ENCODE measurements around the gene EPS8L3. TPM values are rescaled to one million over a fixed set of nuclear protein-coding genes. Genes with fewer than 3 reads are reported as not detected.

Gene EPS8L3
- total RNA-seq, 2 donors from 2014 or later, result 4.2 TPM; not detected in 1

GRCh38 chr1:109740615-109741373, 22.9 kb downstream of the EPS8L3 start, which contains the start of gene GSTM3:
TSS of gene GSTM3 (minus strand) at chr1:109741038. CDS start at chr1:109740287, 751 bp downstream.
- Histone ChIP-seq H3K9me3 (no peaks in the 10 kb centered on the region), H3K27me3 (no peaks in the 10 kb centered on the region), H3K4me1 (peaks cover 20% of the 10 kb centered on the region), H3K4me3 (peak within 1 kb of the TSS; percentile 37 to 50), H3K36me3 (replicated peaks in 1 of 2; ENCODE audit: insufficient read depth in 1 of 2, low read depth in 2 of 2) (no peaks in the 10 kb centered on the region), H3K27ac (peak within 1 kb of the TSS in 3 of 4 donors; percentile 48 to 81 (median 64))
- DNase-seq (no peak), ATAC-seq (peak; percentile 8)
- 4 to 16% methylated on average over 8 to 10 of the region's 10 CpGs for WGBS, 2 donors
- intact Hi-C loops (cut with DNase I), result no loop called here
- TF ChIP-seq POLR2A (IDR thresholded peaks at IDR 0.05) (no peak), CTCF (IDR thresholded peaks at IDR 0.05) (no peak)

- WGBS, 2 donors, result 1% methylated on average over 32 to 86 of the region's 86 CpGs
- Histone ChIP-seq H3K27me3 (no peaks in the 10 kb centered on the region), H3K9me3 (no peaks in the 10 kb centered on the region), H3K36me3 (replicated peaks in 1 of 2; ENCODE audit: insufficient read depth in 1 of 2, low read depth in 2 of 2) (no peaks in the 10 kb centered on the region), H3K27ac (peak overlapping the region in 3 of 4 donors; percentile 48 to 81 (median 64)), H3K4me1 (peaks cover 20% of the 10 kb centered on the region), H3K4me3 (peak overlapping the region; percentile 37 to 50)
- intact Hi-C loops (cut with DNase I), result no loop called here
- peak; percentile 84 to 91 (median 86) for DNase-seq
- ATAC-seq, result peak; percentile 98
- TF ChIP-seq POLR2A (IDR thresholded peaks at IDR 0.05) (peak; percentile 82 to 98 (median 91)), CTCF (IDR thresholded peaks at IDR 0.05) (no peak)
Measured at GRCh38 chr1:109739738-109740614, 23.7 kb downstream of the EPS8L3 start.

- Histone ChIP-seq H3K36me3 (replicated peaks in 1 of 2; ENCODE audit: insufficient read depth in 1 of 2, low read depth in 2 of 2) (no peaks in the 10 kb centered on the region), H3K4me1 (peaks cover 42% of the 10 kb centered on the region), H3K4me3 (no peak overlapping the region), H3K27ac (peak overlapping the region in 3 of 4 donors; percentile 66 to 72 (median 66)), H3K27me3 (no peaks in the 10 kb centered on the region), H3K9me3 (no peaks in the 10 kb centered on the region)
- TF ChIP-seq POLR2A (IDR thresholded peaks at IDR 0.05), result no peak
- no peak for TF ChIP-seq CTCF (IDR thresholded peaks at IDR 0.05)
- DNase-seq, result no peak
- 72 to 79% methylated on average over 4 of the region's 4 CpGs for WGBS, 2 donors
- intact Hi-C loops (cut with DNase I), result no loop called here
- ATAC-seq, result no peak
Measured at GRCh38 chr1:109733236-109733870, 30.4 kb downstream of the EPS8L3 start.

- TF ChIP-seq POLR2A (IDR thresholded peaks at IDR 0.05) (no peak), CTCF (IDR thresholded peaks at IDR 0.05) (no peak)
- peak; percentile 2 for ATAC-seq
- no peaks in the 10 kb centered on the region for H3K36me3 ChIP-seq (replicated peaks in 1 of 2; ENCODE audit: insufficient read depth in 1 of 2, low read depth in 2 of 2)
- H3K4me1 ChIP-seq, result peaks cover 44% of the 10 kb centered on the region
- WGBS, 2 donors, result 9 to 12% methylated on average over 3 of the region's 3 CpGs
- no peaks in the 10 kb centered on the region for H3K27me3 ChIP-seq
- peak overlapping the region; percentile 58 to 72 (median 66) for H3K27ac ChIP-seq
- H3K4me3 ChIP-seq, result no peak overlapping the region
- intact Hi-C loops (cut with DNase I), result no loop called here
- no peaks in the 10 kb centered on the region for H3K9me3 ChIP-seq
- no peak for DNase-seq
Measured at GRCh38 chr1:109732390-109732881, 31.3 kb downstream of the EPS8L3 start.
